ENCODE results near the gene SHANK1.

SHANK1 gene

GRCh38 chr19:50712833-50713232, 6.8 kb downstream of the SHANK1 start:
- H3K4me3 ChIP-seq (ENCODE audit: severe bottlenecking) = no peak overlapping the region
- DNase-seq (ENCODE audit: low spot score) (no peak), ATAC-seq (ENCODE audit: low read depth) (no peak)
- no peaks in the 10 kb centered on the region for H3K36me3 ChIP-seq (ENCODE audit: low read depth)
- TF ChIP-seq CTCF (IDR thresholded peaks at IDR 0.05; ENCODE audit: poor library complexity, severe bottlenecking) = no peak
- no peaks in the 10 kb centered on the region for H3K9me3 ChIP-seq (ENCODE audit: severe bottlenecking)
- H3K27me3 ChIP-seq (ENCODE audit: insufficient read depth, poor library complexity, severe bottlenecking) = peaks cover 21% of the 10 kb centered on the region
- H3K4me1 ChIP-seq (ENCODE audit: insufficient read depth, poor library complexity, severe bottlenecking) = no peaks in the 10 kb centered on the region
- no peak overlapping the region for H3K27ac ChIP-seq (ENCODE audit: poor library complexity, severe bottlenecking)

GRCh38 chr19:50711805-50712204, 7.8 kb downstream of the SHANK1 start:
- no peak overlapping the region for H3K4me3 ChIP-seq (ENCODE audit: severe bottlenecking)
- H3K27me3 ChIP-seq (ENCODE audit: insufficient read depth, poor library complexity, severe bottlenecking) = peaks cover 11% of the 10 kb centered on the region
- no peak overlapping the region for H3K27ac ChIP-seq (ENCODE audit: poor library complexity, severe bottlenecking)

GRCh38 chr19:50711196-50711595, 8.4 kb downstream of the SHANK1 start:
- no peak for TF ChIP-seq CTCF (IDR thresholded peaks at IDR 0.05; ENCODE audit: poor library complexity, severe bottlenecking)
- Histone ChIP-seq H3K4me1 (ENCODE audit: insufficient read depth, poor library complexity, severe bottlenecking) (no peaks in the 10 kb centered on the region), H3K27ac (ENCODE audit: poor library complexity, severe bottlenecking) (no peak overlapping the region), H3K9me3 (ENCODE audit: severe bottlenecking) (no peaks in the 10 kb centered on the region), H3K27me3 (ENCODE audit: insufficient read depth, poor library complexity, severe bottlenecking) (peaks cover 7% of the 10 kb centered on the region), H3K4me3 (ENCODE audit: severe bottlenecking) (no peak overlapping the region), H3K36me3 (ENCODE audit: low read depth) (no peaks in the 10 kb centered on the region)
- DNase-seq (ENCODE audit: low spot score) (no peak), ATAC-seq (ENCODE audit: low read depth) (no peak)

More at GRCh38 chr19:50711805-50712204, 7.8 kb downstream of the SHANK1 start:
- no peaks in the 10 kb centered on the region for H3K9me3 ChIP-seq (ENCODE audit: severe bottlenecking)
- no peaks in the 10 kb centered on the region for H3K4me1 ChIP-seq (ENCODE audit: insufficient read depth, poor library complexity, severe bottlenecking)
- ATAC-seq (ENCODE audit: low read depth) (no peak), DNase-seq (ENCODE audit: low spot score) (no peak)
- no peak for TF ChIP-seq CTCF (IDR thresholded peaks at IDR 0.05; ENCODE audit: poor library complexity, severe bottlenecking)
- H3K36me3 ChIP-seq (ENCODE audit: low read depth) = no peaks in the 10 kb centered on the region

- DNase-seq (ENCODE audit: low spot score) (no peak), ATAC-seq (ENCODE audit: low read depth) (no peak)
- no peaks in the 10 kb centered on the region for H3K36me3 ChIP-seq (ENCODE audit: low read depth)
- peaks cover 1% of the 10 kb centered on the region for H3K27me3 ChIP-seq (ENCODE audit: insufficient read depth, poor library complexity, severe bottlenecking)
- H3K4me1 ChIP-seq (ENCODE audit: insufficient read depth, poor library complexity, severe bottlenecking) = no peaks in the 10 kb centered on the region
- no peak for TF ChIP-seq CTCF (IDR thresholded peaks at IDR 0.05; ENCODE audit: poor library complexity, severe bottlenecking)
- H3K27ac ChIP-seq (ENCODE audit: poor library complexity, severe bottlenecking) = no peak overlapping the region
- H3K9me3 ChIP-seq (ENCODE audit: severe bottlenecking) = no peaks in the 10 kb centered on the region
- H3K4me3 ChIP-seq (ENCODE audit: severe bottlenecking) = no peak overlapping the region
Measured at GRCh38 chr19:50710612-50711011, 9.0 kb downstream of the SHANK1 start.

- Histone ChIP-seq H3K4me1 (ENCODE audit: insufficient read depth, poor library complexity, severe bottlenecking) (no peaks in the 10 kb centered on the region), H3K36me3 (ENCODE audit: low read depth) (no peaks in the 10 kb centered on the region), H3K4me3 (ENCODE audit: severe bottlenecking) (no peak overlapping the region), H3K9me3 (ENCODE audit: severe bottlenecking) (no peaks in the 10 kb centered on the region), H3K27ac (ENCODE audit: poor library complexity, severe bottlenecking) (no peak overlapping the region), H3K27me3 (ENCODE audit: insufficient read depth, poor library complexity, severe bottlenecking) (no peaks in the 10 kb centered on the region)
- DNase-seq (ENCODE audit: low spot score) = no peak
- ATAC-seq (ENCODE audit: low read depth) = no peak
- TF ChIP-seq CTCF (IDR thresholded peaks at IDR 0.05; ENCODE audit: poor library complexity, severe bottlenecking) = no peak
Measured at GRCh38 chr19:50710094-50710493, 9.5 kb downstream of the SHANK1 start.

Data from RWPE2 (cell line).